SW480 (cell line): ENCODE data around the gene C1orf210.
A peak's percentile ranks its signal among the peaks of the same experiment; 100 is the strongest.

Source experiments
- DNase-seq: peaks from one replicate; pipeline ENCODE4 v3.0.0-alpha.2; 2016; ENCODE audit warnings: low spot score

C1orf210 gene

DNA sequence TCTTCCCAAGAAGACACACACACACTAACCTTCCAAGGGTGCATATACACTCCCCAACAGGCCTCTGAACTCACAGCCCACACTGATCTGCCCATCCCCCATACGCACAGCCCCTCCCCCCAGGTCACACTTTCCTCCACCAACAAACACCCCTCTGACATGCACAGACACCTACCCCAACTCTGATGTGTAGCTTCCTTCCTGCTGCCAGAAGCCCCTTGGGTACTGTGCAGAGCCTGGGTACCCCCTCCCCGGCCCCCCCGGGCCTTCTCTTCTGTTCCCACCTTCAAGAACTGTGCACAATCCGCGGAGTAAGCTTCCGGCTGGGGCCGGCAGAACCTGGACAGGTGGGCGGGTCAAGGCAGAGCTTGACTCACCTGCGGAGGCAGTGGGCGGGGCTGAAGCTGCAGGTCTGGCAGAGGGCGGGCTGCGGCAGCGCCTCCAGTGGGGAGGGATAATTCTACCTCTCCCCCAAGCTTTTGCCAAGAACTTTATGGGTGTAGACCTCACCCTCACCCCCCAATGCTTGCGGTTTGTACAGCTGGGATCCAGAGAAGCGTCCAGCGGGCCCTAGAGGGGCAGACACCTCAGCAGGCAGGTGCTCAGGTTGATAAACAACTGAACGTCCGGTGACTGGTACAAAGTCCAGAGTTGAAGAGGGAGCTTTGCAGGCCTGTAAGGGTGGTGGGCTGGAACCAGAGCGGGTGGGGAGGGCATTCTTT is at the start of gene C1orf210:
Gene C1orf210 (minus strand): TSS at position 313 of the 722 bp plus-strand sequence. CDS start 2,311 bp downstream, outside the sequence.
- DNase-seq = peak; percentile 89

DNA sequence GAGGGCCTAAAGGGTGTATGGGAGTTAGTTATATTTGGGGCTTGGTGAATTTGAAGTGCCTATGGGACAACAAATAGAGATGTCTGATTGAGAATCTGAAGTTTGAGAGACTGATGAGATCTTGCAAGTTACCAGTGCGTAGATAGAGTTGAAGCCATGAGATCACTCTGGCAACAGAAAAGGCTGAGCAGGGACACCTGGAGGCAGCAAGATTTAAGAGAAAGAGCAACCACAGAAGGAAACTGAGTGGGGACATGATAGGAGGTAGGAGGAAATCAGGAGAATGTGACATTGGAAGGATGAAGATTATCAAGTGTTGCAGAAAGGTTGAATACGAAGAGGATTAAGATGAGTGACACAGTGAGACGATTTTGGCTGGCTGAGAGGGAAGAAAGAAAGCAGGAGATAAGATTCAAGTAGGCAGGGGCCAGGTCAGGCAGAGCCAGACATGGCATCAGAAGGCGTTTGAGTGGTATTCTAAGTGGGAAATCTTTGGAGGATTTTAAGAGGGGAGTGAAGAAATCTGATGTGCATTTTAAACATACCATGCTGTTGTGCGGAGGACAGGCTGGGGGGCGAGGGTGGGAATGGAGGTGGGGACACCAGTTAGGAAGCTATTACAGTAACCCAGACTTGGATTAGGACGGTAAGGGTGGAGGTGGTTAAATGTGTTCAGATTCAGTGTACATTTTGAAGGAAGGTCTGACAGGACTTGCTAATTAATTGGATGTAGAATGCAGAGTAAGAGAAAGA is 49.2 kb upstream of the C1orf210 start:
- no peak for DNase-seq

- no peak for DNase-seq
These were observed 46.3 kb upstream of the C1orf210 start for GRCh38 chr1:43331688-43332087.

- peak; percentile 62 for DNase-seq
These were observed 44.8 kb upstream of the C1orf210 start for GRCh38 chr1:43329995-43330751.

- no peak for DNase-seq
These were observed 42.3 kb upstream of the C1orf210 start for GRCh38 chr1:43327549-43328292.

- no peak for DNase-seq
These were observed 40.0 kb upstream of the C1orf210 start for GRCh38 chr1:43325381-43325780.

DNA sequence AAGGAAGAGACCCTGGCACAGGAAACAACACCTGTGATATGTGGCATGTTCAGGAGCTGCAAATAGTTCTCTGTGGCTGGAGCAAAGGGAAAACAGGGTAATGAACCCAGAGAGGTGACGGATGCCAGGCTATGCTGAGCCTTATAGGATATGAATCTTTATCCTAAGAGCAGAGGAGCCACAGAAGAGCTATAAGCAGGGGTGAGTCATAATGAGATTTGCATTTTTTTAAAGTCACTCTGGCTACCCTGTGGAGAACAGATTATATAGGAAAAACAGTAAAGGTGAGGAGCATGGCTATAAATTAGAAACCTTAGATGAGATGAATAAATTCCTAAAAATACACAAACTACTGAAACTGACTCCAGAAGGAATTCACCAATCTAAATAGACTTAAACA is 39.4 kb upstream of the C1orf210 start:
- no peak for DNase-seq

DNA sequence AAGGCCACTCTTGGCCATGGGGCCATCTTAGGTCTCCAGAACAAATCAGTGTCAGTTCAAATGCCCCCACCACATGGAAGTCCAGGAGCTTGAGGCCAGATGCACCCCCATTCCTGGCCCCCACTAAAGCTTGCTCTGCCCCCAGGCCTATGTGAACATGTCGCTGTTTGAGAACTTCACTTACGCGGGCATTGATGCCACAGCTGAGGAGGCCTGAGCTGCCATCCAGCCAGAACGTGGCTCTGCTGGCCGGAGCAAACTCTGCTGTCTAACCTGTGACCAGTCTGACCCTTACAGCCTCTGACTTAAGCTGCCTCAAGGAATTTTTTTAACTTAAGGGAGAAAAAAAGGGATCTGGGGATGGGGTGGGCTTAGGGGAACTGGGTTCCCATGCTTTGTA is 37.1 kb upstream of the C1orf210 start:
- DNase-seq = no peak

DNA sequence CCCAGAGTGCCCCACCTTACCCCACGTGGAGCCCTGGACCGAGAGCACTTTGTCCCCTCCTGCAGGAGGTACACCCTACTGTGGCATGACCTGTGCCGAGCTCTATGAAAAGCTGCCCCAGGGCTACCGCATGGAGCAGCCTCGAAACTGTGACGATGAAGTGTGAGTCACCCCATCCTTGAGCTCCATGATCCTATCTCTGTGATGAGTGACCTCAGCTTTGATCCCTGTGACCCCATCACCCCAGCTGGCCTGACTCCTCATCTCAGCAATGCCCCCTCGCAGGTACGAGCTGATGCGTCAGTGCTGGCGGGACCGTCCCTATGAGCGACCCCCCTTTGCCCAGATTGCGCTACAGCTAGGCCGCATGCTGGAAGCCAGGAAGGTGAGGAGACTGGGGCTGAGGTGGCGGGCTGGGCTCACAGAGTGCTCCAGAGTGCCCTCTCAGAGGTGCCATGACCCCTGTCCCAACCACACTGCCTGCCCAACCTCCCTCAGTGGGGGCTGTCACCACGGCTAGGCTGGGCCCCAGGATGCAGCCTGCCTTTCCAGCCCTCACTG is 36.0 kb upstream of the C1orf210 start:
- peak; percentile 23 for DNase-seq

GRCh38 chr1:43319766-43320165 is 34.4 kb upstream of the C1orf210 start:
- DNase-seq = no peak

- no peak for DNase-seq
These were observed 33.9 kb upstream of the C1orf210 start for GRCh38 chr1:43319288-43319687.

- no peak for DNase-seq
These were observed 33.5 kb upstream of the C1orf210 start for GRCh38 chr1:43318831-43319230.

GRCh38 chr1:43317817-43318471 is 32.6 kb upstream of the C1orf210 start:
- no peak for DNase-seq

DNA sequence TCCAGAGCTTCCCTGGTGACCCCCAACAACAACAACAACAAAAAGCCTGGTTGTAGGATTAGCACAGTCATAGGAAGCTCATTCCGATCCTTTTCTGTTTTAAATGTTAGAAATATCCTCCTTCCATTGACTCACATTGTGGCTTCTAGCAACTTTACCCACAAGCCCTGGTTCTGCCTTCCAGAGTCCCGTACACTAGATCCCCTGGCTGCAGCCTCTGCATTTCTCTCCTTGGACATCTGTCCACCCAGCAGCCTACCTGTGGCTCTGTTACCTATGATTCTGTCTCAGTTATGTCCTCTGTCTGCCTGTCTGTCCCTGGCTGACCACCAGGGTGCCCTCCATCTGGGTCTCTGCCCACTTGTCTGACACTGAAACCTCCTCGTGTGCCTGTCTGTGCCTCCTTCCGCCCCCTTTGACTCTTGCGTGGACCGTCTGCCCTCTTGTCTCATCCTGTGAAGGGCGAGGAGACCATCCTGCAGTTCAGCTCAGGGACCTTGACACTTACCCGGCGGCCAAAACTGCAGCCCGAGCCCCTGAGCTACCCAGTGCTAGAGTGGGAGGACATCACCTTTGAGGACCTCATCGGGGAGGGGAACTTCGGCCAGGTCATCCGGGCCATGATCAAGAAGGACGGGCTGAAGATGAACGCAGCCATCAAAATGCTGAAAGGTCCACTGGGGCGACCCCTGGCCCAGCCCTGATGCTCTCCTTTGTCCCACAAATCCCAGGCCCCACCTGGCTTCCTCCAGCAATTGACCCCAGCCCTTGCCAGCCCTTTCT is 31.5 kb upstream of the C1orf210 start:
- no peak for DNase-seq

DNA sequence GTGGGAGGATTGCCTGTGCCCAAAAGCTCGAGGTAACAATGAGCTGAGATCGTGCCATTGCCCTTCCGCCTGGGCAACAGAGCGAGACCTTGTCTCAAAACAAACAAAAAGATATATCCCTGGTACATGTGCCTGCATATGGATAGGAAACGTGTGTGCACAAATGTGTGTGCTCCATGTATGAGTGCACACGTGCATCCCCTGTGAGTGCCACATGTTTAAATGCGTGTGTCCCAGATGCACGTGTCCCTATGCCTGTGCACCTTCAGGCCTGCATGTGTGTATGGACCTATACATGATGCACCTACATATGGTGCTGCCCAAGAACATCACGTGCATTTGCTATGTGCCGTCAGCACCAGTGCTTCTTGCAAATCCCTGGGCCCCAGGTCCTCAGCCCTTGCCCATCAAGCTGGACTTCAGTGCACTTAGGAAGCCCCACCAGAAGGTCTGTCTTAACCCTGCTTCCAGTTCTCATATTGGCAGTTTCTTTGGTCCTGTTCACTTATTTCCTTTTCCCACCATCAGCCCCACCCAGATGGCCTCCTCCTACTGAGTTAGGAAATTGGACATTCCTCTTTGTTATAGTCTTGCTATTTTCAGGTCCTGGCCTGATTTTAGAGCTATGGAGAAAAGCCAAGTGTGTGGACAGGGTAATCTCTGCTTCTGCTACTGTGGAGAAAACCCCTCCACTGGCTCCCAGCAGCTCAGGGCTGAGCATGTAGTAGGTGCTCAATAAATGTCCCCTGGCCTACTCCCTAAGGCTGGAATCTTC is 30.8 kb upstream of the C1orf210 start:
- DNase-seq = no peak

DNA sequence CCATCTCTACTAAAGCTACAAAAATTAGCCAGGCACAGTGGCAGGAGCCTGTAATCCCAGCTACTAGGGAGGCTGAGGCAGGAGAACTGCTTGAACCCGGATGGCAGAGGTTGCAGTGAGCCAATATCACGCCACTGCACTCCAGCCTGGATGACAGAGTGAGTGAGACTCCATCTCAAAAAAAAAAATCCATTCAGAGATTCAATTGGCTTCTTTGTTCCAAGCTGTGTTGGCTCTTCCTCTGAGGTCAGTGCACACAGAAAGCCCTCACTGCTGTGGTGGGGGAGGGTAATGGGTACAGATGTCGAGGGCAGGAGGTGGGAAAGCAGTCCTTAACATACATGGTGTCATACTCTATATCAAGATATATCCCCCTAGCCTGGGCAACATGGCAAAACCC is 30.1 kb upstream of the C1orf210 start:
- DNase-seq = no peak

DNA sequence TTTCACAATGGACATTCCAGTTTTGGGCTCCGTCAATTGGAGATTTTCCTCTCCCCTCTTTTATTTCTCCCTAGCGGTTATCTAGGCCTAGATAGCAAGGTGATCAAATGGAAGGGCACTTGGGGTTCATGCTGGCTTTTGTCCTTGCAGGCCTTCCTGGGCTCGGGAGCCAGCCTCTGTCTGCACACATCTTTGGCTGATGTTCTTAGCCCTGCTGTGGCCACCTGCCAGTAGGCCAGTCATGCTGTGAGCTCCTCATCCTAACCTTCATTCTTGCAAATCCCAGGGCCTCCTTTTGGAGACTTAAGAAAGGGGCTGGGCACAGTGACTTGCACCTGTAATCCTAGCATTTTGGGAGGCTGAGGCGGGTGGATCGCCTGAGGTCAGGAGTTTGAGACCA is 28.9 kb upstream of the C1orf210 start:
- DNase-seq = no peak

GRCh38 chr1:43313771-43314170 is 28.4 kb upstream of the C1orf210 start:
- DNase-seq = no peak

- no peak for DNase-seq
These were observed 27.5 kb upstream of the C1orf210 start for GRCh38 chr1:43312663-43313515.
